Prostate gland (tissue), 2 donors: Measurements from ENCODE around the gene MND1. TPM values are rescaled to one million over a fixed set of nuclear protein-coding genes. Genes with fewer than 3 reads are reported as not detected.

ENCODE experiments used
- DNase-seq: peaks from one replicate; pipeline ENCODE4 v3.0.0-alpha.2; 2019; ENCODE audit warnings: low spot score
- H3K27ac ChIP-seq, 2 donors: fragments of 200-600 bp; sonication (generic); 2 replicates each; pipeline ENCODE4 v1.5.1; 2017 to 2019
- H3K27me3 ChIP-seq: fragments of 200-600 bp; sonication (generic); replicated peaks from 2 replicates; pipeline ENCODE4 v1.5.1; 2019; ENCODE audit not compliant: insufficient read depth
- H3K36me3 ChIP-seq, 2 donors: fragments of 200-600 bp; sonication (generic); 1 replicate in 1 of 2; 2 replicates in 1 of 2; pipeline versions ENCODE4 v1.5.1 to v1.8.1; 2017 to 2019
- H3K4me1 ChIP-seq: fragments of 200-600 bp; sonication (generic); replicated peaks from 2 replicates; pipeline ENCODE4 v1.5.1; 2019
- H3K4me3 ChIP-seq, 2 donors: fragments of 200-600 bp; sonication (generic); 2 replicates each; pipeline ENCODE4 v1.5.1; 2017 to 2019
- H3K9me3 ChIP-seq: fragments of 200-600 bp; sonication (generic); 2 replicates; pipeline ENCODE4 v1.5.1; 2017
- CTCF ChIP-seq, 4 experiments: fragments of 200-600 bp in 2 of 4; fragments of 450-650 bp in 2 of 4; sonication (generic) in 2 of 4; IDR thresholded peaks; 1 replicate in 3 of 4; 2 replicates in 1 of 4; pipeline ENCODE4 v1.5.1; 2016 to 2019; ENCODE audit warnings: antibody characterized with exemption in 4 of 4, mild to moderate bottlenecking in 2 of 4, moderate library complexity in 2 of 4
- POLR2A ChIP-seq: fragments of 450-650 bp; IDR thresholded peaks from one replicate; pipeline ENCODE4 v1.6.1; 2016; ENCODE audit warnings: antibody characterized with exemption, mild to moderate bottlenecking
- POLR2AphosphoS5 ChIP-seq: sonication (generic); formaldehyde crosslinking; IDR thresholded peaks from one replicate; pipeline ENCODE4 v1.6.1; 2017; ENCODE audit warnings: antibody characterized with exemption
- WGBS: methylation state at CpG from one replicate; pipeline ENCODE4 v1.1.5; 2018; 5-methylcytosine and 5-hydroxymethylcytosine counted together
- intact Hi-C: fragments of 100-400 bp; cut with DNase I; formaldehyde crosslinking; loops from one replicate; pipeline ENCODE4 v1.14.2; 2022
- total RNA-seq, 2 donors: library from RNA; depleted of rRNA; stranded (reverse); fragments of >200 nt; gene quantifications; one replicate each; pipeline ENCODE4 v1.1.0, GENCODE V29; 2016

Gene MND1
- 1 to 10 TPM in 1 of 2 donors, not detected in 1; 7.9 TPM for total RNA-seq

DNA sequence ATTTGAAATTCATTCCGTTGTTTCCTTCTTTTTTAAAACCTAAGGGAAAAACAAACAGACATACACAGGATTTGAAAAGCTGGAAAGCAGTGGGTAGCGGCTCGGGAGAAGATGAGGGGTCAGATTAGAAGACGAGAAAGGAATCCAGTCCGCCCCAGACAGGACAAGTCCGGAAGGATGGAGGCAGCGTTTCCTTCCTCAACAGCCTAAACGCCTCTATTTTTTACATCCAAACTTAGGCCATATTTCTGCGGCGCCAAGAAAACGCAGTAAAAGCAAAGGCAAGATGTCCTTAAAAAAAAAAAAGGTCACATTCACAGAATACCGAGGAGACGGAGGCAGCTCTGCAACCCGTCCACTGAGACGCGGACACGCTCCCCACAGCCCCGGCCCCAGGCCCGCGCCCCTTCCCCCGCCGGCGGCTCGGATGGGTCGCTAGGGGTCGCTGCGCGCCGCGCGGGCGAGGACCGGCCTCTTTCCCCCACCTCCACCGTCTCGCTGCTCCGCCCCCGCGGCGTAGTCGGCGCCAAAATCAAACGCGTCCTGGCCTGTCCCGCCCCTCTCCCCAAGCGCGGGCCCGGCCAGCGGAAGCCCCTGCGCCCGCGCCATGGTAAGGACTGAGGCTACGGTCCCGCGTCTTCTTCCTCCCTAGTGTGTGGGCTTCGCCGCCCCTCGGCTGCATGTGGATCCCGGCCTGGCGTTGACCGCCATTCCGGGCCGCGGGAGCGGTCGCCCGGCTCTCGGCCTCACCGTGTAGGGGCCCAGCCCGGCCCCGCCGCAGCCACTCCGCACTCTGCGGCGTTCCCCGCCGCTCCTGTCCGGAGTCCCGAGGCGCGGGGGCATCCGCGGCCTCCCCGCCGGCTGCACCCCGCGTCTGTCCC is at the start of gene MND1:
Gene MND1, plus strand, starts transcription at position 558 of the 881 bp plus-strand sequence. Its CDS starts 50 bp downstream, at position 608.
- DNase-seq = peak; percentile 77
- Histone ChIP-seq H3K27ac (peak within 1 kb of the TSS in 1 of 2 donors; percentile 55), H3K27me3 (no peaks in the 10 kb centered on the region), H3K36me3 (no peaks in the 10 kb centered on the region), H3K9me3 (no peaks in the 10 kb centered on the region), H3K4me1 (no peaks in the 10 kb centered on the region), H3K4me3 (peak within 1 kb of the TSS; percentile 68 to 73)
- intact Hi-C loops = loop anchor here (2.0 to 10.0 kb wide), 5 partner anchors 90 to 970 kb away; partner anchors contain the start of gene TMEM131L
- TF ChIP-seq POLR2A (peak; percentile 16), CTCF (IDR thresholded peaks at IDR 0.05) (peak; percentile 75 to 91 (median 83)), POLR2AphosphoS5 (no peak)
- WGBS = 1% methylated on average over 75 of the region's 86 CpGs

DNA sequence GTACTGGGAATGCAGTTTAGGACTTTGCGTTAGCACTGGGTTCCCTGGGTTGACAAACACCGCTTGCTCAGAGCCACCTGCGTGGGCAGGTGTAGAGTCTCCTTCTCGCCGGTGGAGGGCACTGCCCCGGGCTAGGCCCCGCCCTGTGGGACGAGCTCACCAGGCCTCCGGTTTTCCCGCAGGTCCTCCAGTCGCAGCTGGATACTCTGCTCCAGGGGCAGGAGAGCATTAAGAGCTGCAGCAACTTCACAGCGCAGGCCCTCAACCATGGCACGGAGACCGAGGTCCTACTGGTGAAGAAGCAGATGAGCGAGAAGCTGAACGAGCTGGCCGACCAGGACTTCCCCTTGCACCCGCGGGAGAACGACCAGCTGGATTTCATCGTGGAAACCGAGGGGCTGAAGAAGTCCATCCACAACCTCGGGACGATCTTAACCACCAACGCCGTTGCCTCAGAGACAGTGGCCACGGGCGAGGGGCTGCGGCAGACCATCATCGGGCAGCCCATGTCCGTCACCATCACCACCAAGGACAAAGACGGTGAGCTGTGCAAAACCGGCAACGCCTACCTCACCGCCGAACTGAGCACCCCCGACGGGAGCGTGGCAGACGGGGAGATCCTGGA is 49.2 kb upstream of the MND1 start:
- Histone ChIP-seq H3K9me3 (no peaks in the 10 kb centered on the region), H3K4me3 (no peak overlapping the region), H3K4me1 (peaks cover 3% of the 10 kb centered on the region), H3K36me3 (no peaks in the 10 kb centered on the region), H3K27me3 (no peaks in the 10 kb centered on the region), H3K27ac (peak overlapping the region; percentile 4 to 47)
- WGBS = 82% methylated on average over 39 of the region's 40 CpGs
- intact Hi-C loops = no loop called here
- TF ChIP-seq CTCF (IDR thresholded peaks at IDR 0.05) (no peak), POLR2AphosphoS5 (no peak), POLR2A (no peak)
- no peak for DNase-seq

DNA sequence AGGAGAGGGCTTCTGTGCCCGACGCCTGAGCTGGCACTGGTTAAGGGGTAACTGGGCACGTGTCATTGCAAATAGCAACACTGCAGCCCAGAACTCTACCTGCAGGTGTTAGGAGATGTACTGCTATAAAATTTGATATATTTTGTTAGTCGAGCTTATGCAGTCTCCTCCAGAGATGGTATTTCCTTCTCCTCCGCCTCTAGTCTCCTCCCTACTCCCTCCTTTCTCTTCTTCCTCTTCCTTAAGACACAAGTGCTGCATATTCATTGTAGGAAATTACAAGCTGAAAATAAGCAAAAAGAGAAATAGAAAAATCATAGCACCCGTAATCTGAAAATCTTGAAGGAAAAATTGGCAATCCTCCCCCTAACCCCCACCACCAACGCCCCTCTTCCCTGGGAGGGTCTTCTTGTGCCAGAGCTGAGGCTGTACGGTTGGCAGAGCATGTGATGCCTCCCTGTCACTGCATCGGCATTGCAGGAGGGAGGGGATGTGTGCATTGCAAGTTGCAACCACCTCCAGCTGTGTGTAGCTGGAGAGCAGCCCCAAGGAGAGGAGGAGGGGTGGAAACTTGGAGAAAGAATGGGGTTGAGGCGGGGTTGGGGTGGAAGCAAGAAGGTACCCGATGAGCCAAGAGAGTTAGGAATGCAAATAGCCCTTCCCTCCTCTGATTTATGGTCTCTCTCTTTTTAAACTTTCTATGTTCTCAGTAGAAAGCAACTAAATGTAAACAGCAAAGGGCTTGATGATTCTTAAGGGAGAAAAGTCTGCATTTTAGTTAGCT is 48.3 kb upstream of the MND1 start:
- intact Hi-C loops = no loop called here
- H3K9me3 ChIP-seq = no peaks in the 10 kb centered on the region
- DNase-seq = peak; percentile 71
- peak; percentile 68 for TF ChIP-seq POLR2AphosphoS5
- TF ChIP-seq CTCF (IDR thresholded peaks at IDR 0.05) = no peak
- H3K27me3 ChIP-seq = no peaks in the 10 kb centered on the region
- H3K4me3 ChIP-seq = no peak overlapping the region
- H3K36me3 ChIP-seq = no peaks in the 10 kb centered on the region
- peak overlapping the region; percentile 25 to 47 for H3K27ac ChIP-seq
- 14% methylated on average over 11 of the region's 11 CpGs for WGBS
- H3K4me1 ChIP-seq = peaks cover 3% of the 10 kb centered on the region

- intact Hi-C loops = no loop called here
- no peaks in the 10 kb centered on the region for H3K36me3 ChIP-seq
- TF ChIP-seq CTCF (IDR thresholded peaks at IDR 0.05) (no peak), POLR2AphosphoS5 (no peak), POLR2A (no peak)
- H3K4me3 ChIP-seq = no peak overlapping the region
- peaks cover 3% of the 10 kb centered on the region for H3K4me1 ChIP-seq
- WGBS = 30% methylated on average over 8 of the region's 8 CpGs
- H3K27ac ChIP-seq = peak overlapping the region in 1 of 2 donors; percentile 47
- DNase-seq = peak; percentile 43
- H3K9me3 ChIP-seq = no peaks in the 10 kb centered on the region
- no peaks in the 10 kb centered on the region for H3K27me3 ChIP-seq
Measured at GRCh38 chr4:153297116-153297515, 47.4 kb upstream of the MND1 start.
